ENCODE results near the gene DZIP1. TPM values are rescaled to one million over a fixed set of nuclear protein-coding genes. Genes with fewer than 3 reads are reported as not detected.
"Not testable (repeated sequence)": the region's sequence is repeated elsewhere in the genome, so short reads cannot be mapped to it uniquely, and the experiment has no call there.

Gene DZIP1
- total RNA-seq, 1 experiment from 2014 or later: 33.6 TPM

GRCh38 chr13:95671597-95671996 lies 27.1 kb upstream of the DZIP1 start:
- Histone ChIP-seq H2AFZ (ENCODE audit: low read length) (no peak overlapping the region), H3K79me2 (ENCODE audit: insufficient read depth, low read length) (no peaks in the 10 kb centered on the region)

DNA sequence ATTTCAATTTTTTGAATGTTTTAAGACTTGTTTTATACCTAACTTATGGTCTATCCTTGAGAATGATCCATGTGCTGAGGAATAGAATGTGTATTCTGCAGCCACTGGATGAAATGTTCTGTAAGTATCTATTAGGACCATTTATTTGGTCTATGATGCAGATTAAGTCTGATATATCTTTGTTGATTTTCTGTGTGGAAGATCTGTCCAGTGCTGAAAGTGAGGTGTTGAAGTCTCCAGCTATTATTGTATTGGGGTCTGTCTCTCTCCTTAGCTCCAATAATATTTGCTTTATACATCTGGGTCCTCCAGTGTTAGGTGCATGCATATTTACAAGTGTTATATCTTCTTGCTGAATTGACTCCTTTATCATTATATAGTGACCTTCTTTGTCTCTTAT lies 22.7 kb upstream of the DZIP1 start:
- H2BK20ac ChIP-seq (ENCODE audit: low read depth, low read length, poor library complexity, severe bottlenecking); H4K91ac ChIP-seq (ENCODE audit: insufficient read length, low read depth, low read length); H3K23ac ChIP-seq (ENCODE audit: insufficient read length, low read depth, low read length); H3K4ac ChIP-seq (ENCODE audit: low read depth, low read length); H3K4me3 Mint-ChIP-seq; H3K23me2 ChIP-seq (ENCODE audit: insufficient read length, low read depth, low read length, poor library complexity, severe bottlenecking); DNase-seq; H4K5ac ChIP-seq (ENCODE audit: insufficient read length, low read depth, low read length); H4K8ac ChIP-seq (replicated peaks; ENCODE audit: insufficient read length, low read depth, low read length); H3K79me1 ChIP-seq (ENCODE audit: insufficient read depth, low read depth, low read length, poor library complexity, severe bottlenecking); H3K27ac Mint-ChIP-seq; H3K79me2 ChIP-seq (ENCODE audit: insufficient read depth, low read length); H2AK5ac ChIP-seq (ENCODE audit: insufficient read length, low read length); H3K9me3 ChIP-seq (ENCODE audit: control insufficient read depth, low read depth, low read length); H3K14ac ChIP-seq (ENCODE audit: insufficient read depth, low read length); H2AFZ ChIP-seq (ENCODE audit: low read length); H4K20me1 ChIP-seq (ENCODE audit: control insufficient read depth, insufficient read depth, insufficient read length); H3K4me1 ChIP-seq (ENCODE audit: insufficient read depth, low read length); H3K4me1 Mint-ChIP-seq; H3K27me3 ChIP-seq (ENCODE audit: insufficient read depth, low read length); H3K56ac ChIP-seq (ENCODE audit: insufficient read length, low read depth, low read length); H3K27ac ChIP-seq (ENCODE audit: insufficient read length, low read depth, low read length); H2BK5ac ChIP-seq (ENCODE audit: insufficient read length, low read length); H2BK120ac ChIP-seq (ENCODE audit: low read depth, low read length, poor library complexity, severe bottlenecking); H2BK12ac ChIP-seq (ENCODE audit: insufficient read length, low read depth, low read length); H3K9ac ChIP-seq (ENCODE audit: extremely low read depth, insufficient read length, low read length); H3K18ac ChIP-seq (ENCODE audit: insufficient read length, low read depth, low read length); H3T11ph ChIP-seq (ENCODE audit: low read length); H2BK15ac ChIP-seq (ENCODE audit: low read depth, low read length); H3K4me2 ChIP-seq (ENCODE audit: insufficient read depth, insufficient read length, low read length): not testable (repeated sequence)
- Mint-ChIP-seq H3K9me3 (peaks cover 63 to 70% of the 10 kb centered on the region in 2 experiments), H3K36me3 (ENCODE audit: insufficient read depth in 1 of 3, low read depth in 3 of 3) (peaks cover 26 to 62% (median 58%) of the 10 kb centered on the region in 3 experiments), H3K27me3 (ENCODE audit: low read depth) (peaks cover 20% of the 10 kb centered on the region)

More at GRCh38 chr13:95671597-95671996, 27.1 kb upstream of the DZIP1 start:
- Histone ChIP-seq H3K9me3 (ENCODE audit: control insufficient read depth, low read depth, low read length) (no peaks in the 10 kb centered on the region), H3K27ac (ENCODE audit: insufficient read length, low read depth, low read length) (no peak overlapping the region), H4K20me1 (ENCODE audit: control insufficient read depth, insufficient read depth, insufficient read length) (no peaks in the 10 kb centered on the region), H2BK5ac (ENCODE audit: insufficient read length, low read length) (peak overlapping the region; percentile 27), H3K4ac (ENCODE audit: low read depth, low read length) (no peak overlapping the region), H3K14ac (ENCODE audit: insufficient read depth, low read length) (no peak overlapping the region), H3K27me3 (ENCODE audit: insufficient read depth, low read length) (no peaks in the 10 kb centered on the region), H3K56ac (ENCODE audit: insufficient read length, low read depth, low read length) (no peak overlapping the region), H2BK12ac (ENCODE audit: insufficient read length, low read depth, low read length) (no peak overlapping the region), H3K18ac (ENCODE audit: insufficient read length, low read depth, low read length) (no peak overlapping the region), H3K4me2 (ENCODE audit: insufficient read depth, insufficient read length, low read length) (no peak overlapping the region), H2AK5ac (ENCODE audit: insufficient read length, low read length) (no peak overlapping the region), H2BK120ac (ENCODE audit: low read depth, low read length, poor library complexity, severe bottlenecking) (no peak overlapping the region), H3K23ac (ENCODE audit: insufficient read length, low read depth, low read length) (no peak overlapping the region), H3K23me2 (ENCODE audit: insufficient read length, low read depth, low read length, poor library complexity, severe bottlenecking) (peaks cover 7% of the 10 kb centered on the region), H2BK15ac (ENCODE audit: low read depth, low read length) (no peak overlapping the region), H3K4me1 (ENCODE audit: insufficient read depth, low read length) (no peaks in the 10 kb centered on the region), H4K8ac (replicated peaks; ENCODE audit: insufficient read length, low read depth, low read length) (no peak overlapping the region), H4K5ac (ENCODE audit: insufficient read length, low read depth, low read length) (no peak overlapping the region), H4K91ac (ENCODE audit: insufficient read length, low read depth, low read length) (no peak overlapping the region), H3K9ac (ENCODE audit: extremely low read depth, insufficient read length, low read length) (no peak overlapping the region), H2BK20ac (ENCODE audit: low read depth, low read length, poor library complexity, severe bottlenecking) (no peak overlapping the region), H3T11ph (ENCODE audit: low read length) (no peak overlapping the region), H3K79me1 (ENCODE audit: insufficient read depth, low read depth, low read length, poor library complexity, severe bottlenecking) (no peaks in the 10 kb centered on the region)
- DNase-seq: no peak
- WGBS (ENCODE audit: extremely low coverage, insufficient read length, low lambda C conversion rate): no CpG with 5 or more reads among the region's 5 CpGs
- Mint-ChIP-seq H3K27me3 (ENCODE audit: low read depth) (peaks cover 20% of the 10 kb centered on the region), H3K27ac (no peak overlapping the region), H3K36me3 (ENCODE audit: insufficient read depth in 1 of 3, low read depth in 3 of 3) (peaks cover 28 to 57% (median 47%) of the 10 kb centered on the region in 3 experiments), H3K4me1 (peaks cover 16 to 20% of the 10 kb centered on the region in 2 experiments), H3K9me3 (peaks cover 44 to 49% of the 10 kb centered on the region in 2 experiments), H3K4me3 (no peak overlapping the region)
- no peak for TF ChIP-seq CTCF (conservative IDR thresholded peaks at IDR 0.05)
